GM19023 (cell line): ENCODE measurements around the gene DNAH1.

Experiments used
- ATAC-seq: cut with Tn5 transposase; IDR thresholded peaks from one replicate; pipeline ENCODE4 v1.9.1; 2021; ENCODE audit warnings: mild to moderate bottlenecking, moderate library complexity; ENCODE audit not compliant: unreplicated experiment

The DNAH1 gene

GRCh38 chr3:52355526-52355925, 39.4 kb downstream of the DNAH1 start:
- no peak for ATAC-seq

- ATAC-seq, result no peak
Measured at GRCh38 chr3:52356126-52356525, 40.0 kb downstream of the DNAH1 start.

- no peak for ATAC-seq
Measured at GRCh38 chr3:52357151-52358080, 41.3 kb downstream of the DNAH1 start.

- no peak for ATAC-seq
Measured at GRCh38 chr3:52358362-52358940, 42.3 kb downstream of the DNAH1 start.

- ATAC-seq, result no peak
Measured at GRCh38 chr3:52359116-52359855, 43.2 kb downstream of the DNAH1 start.

- ATAC-seq, result no peak
Measured at GRCh38 chr3:52361011-52361410, 44.9 kb downstream of the DNAH1 start.

GRCh38 chr3:52361454-52361853, 45.3 kb downstream of the DNAH1 start:
- no peak for ATAC-seq

- ATAC-seq, result no peak
Measured at GRCh38 chr3:52361898-52362297, 45.8 kb downstream of the DNAH1 start.

GRCh38 chr3:52364322-52365035, 48.4 kb downstream of the DNAH1 start:
- no peak for ATAC-seq

GRCh38 chr3:52366527-52366926, 50.4 kb downstream of the DNAH1 start:
- no peak for ATAC-seq

GRCh38 chr3:52367891-52368880, 52.1 kb downstream of the DNAH1 start:
- ATAC-seq, result no peak

- ATAC-seq, result no peak
Measured at GRCh38 chr3:52370531-52370930, 54.4 kb downstream of the DNAH1 start.

GRCh38 chr3:52372822-52373504, 56.8 kb downstream of the DNAH1 start:
- ATAC-seq, result no peak

GRCh38 chr3:52373676-52374075, 57.6 kb downstream of the DNAH1 start:
- ATAC-seq, result no peak

- ATAC-seq, result no peak
Measured at GRCh38 chr3:52374173-52374572, 58.1 kb downstream of the DNAH1 start.

GRCh38 chr3:52379610-52380009, 63.5 kb downstream of the DNAH1 start:
- ATAC-seq, result no peak

- ATAC-seq, result no peak
Measured at GRCh38 chr3:52380023-52380422, 63.9 kb downstream of the DNAH1 start.

- no peak for ATAC-seq
Measured at GRCh38 chr3:52381623-52382022, 65.5 kb downstream of the DNAH1 start.

GRCh38 chr3:52383446-52383845, 67.3 kb downstream of the DNAH1 start:
- no peak for ATAC-seq
